GM21786 (cell line): ENCODE measurements around the gene ADRM1.
A peak's percentile ranks its signal among the peaks of the same experiment; 100 is the strongest.

ENCODE experiments used
- ATAC-seq: cut with Tn5 transposase; IDR thresholded peaks from one replicate; pipeline ENCODE4 v1.9.1; 2021; ENCODE audit not compliant: unreplicated experiment

Gene ADRM1

DNA sequence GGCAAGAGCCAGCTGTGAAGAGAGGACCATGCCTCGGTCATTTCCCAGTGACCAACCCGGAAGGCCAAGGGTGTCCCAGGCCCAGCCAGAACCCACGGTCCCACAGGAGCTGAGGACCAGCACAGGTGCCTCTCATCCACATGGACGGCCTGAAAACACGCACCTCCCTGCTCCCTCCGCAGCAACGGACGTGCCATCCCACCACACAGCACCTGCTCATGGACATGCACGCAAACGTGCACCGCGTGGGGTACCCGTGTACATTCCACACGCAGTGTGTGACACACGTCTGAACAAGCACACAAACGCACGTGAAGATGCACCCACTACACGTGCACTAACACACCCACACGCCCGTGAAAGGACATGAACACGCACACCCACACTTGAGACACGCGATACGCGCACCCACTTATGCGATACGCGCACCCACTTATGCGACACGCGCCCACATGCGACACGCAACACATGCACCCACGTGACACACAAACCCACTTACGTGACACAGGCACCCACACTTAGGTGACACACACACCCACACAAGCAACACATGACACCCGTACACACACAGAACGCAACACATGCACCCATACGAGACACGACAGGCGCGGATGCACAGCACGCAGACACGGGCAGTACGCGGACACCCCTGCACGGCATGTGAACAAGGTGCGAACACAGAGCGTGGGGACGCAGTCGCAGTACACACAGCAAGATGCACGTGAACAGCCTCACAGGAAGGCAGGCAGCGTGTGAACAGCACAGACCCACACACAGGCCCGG, 34.2 kb downstream of the ADRM1 start:
- ATAC-seq, result no peak

DNA sequence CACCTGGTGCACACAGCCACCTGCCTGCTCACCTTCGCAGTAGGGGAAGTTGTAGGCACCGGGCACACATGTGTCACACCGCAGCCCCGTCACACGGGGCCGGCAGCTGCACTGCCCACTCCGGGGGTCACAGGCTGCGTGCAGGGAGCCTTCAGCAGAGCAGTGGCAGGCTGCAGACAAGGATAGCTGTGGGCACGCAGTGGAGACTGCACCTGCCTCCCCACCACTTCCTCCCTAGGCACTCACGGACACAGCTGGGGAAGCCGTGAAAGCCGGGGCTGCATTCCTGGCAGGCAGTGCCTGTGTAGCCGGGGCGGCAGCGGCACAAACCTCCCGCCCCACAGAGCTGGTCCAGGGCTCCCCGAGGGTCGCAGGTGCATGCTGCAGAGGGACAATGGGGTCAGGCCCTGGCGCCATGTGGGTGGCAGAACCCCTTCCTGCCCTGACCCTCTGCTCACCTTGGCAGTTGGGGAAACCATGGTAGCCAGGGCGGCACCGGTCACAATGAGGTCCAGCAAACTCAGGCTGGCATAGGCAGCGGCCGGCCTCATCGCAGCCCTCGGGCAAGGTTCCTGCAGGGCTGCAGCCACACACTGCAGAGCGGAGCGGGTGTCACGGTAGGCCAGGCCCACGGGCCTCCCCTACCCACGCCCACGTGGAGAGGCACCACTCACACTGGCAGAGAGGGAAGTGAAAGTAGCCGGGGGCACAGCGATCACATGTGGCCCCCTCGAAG, 34.9 kb downstream of the ADRM1 start:
- no peak for ATAC-seq

DNA sequence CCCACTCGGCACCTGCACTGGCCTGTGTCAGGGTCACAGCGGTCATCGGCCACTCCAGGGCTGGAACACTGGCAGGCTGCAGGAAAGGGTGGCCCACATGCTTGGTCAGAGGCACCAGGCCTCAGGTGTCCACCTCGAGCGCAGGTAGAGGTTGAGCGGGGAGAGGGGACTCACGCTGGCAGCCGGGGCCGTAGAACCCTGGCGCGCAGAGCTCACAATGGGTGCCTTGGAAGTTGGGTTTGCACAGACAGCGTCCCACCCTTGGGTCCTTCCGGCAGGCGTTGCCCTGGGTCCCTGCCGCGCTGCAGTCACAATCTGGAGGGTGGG, 35.5 kb downstream of the ADRM1 start:
- no peak for ATAC-seq

DNA sequence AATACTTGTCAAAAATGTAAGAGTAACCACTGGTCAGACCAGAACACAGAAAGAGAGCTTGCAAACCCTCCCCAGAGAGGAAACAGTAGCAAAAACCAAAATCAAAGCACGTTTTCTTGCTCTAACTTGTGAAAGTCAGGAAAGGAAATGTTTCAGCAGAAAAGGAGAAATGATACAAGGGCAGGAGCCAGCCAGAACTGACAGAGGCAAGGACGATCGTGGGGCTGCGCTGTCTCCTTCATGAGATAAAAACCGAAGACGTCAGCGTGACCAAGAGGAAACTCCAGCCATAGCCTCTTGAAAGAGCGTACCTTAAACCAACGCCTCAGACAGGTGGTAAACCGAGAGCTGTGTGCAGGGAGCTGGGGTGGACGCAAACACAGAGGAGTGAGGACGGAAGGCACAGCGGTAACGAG, 36.9 kb downstream of the ADRM1 start:
- ATAC-seq, result peak; percentile 70

DNA sequence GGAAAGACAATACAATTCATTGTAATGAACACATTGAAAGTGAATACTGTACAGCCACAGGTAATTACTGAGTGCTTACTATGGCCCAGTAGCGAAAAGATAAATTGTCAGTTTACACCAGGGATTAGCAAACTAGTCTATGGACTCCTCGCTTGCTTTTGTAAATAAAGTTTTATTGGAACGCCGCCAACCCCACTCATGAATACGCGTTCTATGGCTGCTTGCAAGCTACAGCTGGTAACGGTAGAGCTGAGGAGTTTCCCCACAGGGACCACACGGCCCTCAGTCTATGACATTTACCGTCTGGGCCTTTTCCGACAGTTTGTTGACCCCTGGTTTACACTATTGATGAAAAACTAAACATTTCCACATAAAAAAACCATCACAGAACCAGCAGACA, 40.1 kb downstream of the ADRM1 start:
- no peak for ATAC-seq

DNA sequence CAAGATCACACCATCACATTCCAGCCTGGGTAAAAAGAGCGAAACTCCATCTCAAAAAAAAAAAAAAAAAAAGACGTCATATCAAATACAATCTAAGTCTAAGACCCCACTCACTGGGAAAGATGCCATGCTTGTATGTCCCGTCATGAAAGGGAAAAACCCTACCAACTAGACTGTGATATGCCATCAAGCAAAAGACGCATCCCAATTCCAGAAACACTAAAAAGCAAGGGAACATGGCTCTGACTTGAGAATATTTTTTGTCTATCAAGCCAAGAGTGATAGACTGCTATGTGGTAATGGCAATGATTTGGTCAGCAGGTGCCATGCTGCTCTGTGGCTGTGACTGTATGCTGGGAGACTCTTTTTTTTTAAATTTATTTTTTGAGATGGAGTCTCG, 41.3 kb downstream of the ADRM1 start:
- ATAC-seq, result no peak

DNA sequence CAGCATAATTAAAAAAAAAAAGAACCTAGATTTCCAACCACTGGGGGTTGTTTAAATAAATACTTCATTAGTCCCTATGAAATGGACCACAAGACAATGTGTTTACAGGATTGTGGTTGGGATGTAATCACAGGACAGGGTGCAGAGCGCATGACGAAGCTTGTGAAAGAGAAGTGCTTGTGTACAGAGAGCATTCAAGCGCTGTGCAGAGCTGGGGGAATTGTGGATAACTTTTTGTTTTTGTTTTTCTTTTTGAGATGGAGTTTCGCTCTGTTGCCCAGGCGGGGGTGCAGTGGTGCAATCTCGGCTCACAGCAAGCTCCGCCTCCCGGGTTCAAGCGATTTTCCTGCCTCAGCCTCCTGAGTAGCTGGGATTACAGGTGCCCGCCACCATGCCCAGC, 42.0 kb downstream of the ADRM1 start:
- no peak for ATAC-seq

DNA sequence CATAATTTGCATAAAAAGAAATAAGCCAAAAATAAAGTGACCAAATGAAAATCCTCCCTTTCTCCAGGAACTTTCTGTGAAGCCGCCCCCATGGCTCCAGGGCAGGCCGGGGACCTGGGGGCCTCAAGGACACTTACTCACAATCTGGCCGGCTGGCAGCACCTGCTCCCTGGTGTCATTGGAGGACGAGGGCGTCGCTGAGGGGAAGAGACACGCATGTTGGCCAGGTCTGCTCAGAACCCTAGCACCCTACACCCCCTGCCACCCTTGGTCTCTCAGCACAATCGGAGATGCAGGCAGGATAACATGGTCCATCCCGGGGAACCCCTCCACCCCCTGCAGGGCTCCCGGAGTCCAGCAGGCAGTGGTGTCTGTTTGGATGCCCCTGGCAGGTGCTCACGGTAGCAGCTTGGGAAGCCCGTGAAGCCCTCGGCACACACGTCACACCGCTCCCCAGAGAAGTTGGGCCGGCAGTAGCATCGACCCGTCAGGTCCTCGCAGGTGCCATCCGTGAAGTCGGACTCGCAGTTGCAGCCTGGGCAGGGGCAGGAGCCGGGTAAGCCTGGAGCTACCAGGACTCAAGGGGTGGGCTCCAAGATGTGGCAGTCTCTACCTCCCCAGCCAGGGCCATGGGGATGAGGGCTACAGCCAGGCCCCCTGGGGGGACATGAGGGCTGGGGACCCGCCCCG, 43.0 kb downstream of the ADRM1 start:
- no peak for ATAC-seq

DNA sequence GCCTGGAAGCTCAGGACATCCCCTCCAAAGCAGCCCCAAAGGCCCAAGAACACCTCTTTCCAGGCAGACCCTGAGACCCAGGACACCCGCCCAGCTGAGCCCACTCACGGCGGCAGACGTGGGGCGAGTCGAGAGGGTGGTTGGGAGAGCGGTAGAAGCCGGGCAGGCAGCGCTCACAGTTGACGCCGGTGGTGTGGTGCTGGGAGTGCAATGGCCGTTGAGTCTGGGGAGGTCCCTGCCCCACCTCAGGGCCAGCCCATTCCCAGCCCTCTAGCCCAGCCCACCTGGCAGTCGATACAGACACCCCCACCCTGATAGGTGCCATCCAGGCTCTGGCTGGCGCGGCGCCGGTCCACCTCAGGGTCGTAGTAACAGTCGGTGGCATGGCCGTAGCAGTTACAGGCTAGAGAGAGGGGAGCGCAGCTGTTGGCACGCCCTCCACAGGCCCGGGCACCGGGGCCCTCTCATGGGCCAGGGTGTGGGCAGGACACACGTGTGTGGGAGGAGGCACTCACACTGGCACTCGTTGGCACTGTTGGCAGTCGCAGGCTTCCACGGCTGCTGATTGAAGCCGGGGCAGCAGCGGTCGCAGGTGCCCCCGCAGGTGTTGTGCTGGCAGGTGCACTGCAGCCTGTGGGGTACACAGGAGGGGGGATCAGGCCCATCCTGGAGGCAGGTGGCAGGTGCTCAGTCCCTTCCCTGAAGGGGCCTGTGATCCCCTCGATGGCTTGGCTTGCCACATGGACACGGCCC, 43.8 kb downstream of the ADRM1 start:
- no peak for ATAC-seq

DNA sequence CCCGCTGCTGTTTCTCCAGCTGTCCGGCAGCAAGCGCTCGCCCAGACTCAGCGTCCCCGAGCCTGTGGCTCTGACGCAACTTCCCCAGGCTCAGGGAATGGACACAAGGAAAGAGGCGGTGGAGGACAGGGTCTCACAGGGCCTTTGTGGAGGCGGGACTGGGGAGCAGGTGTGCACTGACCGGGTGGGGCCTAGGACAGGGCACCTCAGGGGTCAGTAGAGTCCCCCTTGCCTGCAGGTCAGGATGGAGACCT, 44.3 kb downstream of the ADRM1 start:
- no peak for ATAC-seq

DNA sequence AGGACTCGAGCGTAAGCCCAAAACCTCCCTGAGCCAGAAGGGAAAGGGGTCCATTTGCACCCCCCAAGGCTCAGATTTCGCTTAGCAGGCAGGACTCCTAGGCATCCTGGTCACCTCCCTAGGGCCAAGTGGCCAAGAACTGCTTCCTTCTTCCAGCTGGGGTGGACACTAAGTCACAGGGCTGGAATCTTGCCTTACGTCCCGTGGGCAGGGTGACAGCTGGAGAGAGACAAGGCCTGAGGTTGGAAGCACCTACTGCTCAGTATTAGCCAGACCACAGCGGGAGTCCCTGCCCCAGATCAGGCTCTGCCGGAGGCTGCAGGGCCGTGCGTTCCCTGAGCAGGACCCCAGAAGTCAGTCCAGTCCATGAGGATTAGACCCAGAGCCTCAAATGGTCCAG, 44.6 kb downstream of the ADRM1 start:
- ATAC-seq, result no peak

DNA sequence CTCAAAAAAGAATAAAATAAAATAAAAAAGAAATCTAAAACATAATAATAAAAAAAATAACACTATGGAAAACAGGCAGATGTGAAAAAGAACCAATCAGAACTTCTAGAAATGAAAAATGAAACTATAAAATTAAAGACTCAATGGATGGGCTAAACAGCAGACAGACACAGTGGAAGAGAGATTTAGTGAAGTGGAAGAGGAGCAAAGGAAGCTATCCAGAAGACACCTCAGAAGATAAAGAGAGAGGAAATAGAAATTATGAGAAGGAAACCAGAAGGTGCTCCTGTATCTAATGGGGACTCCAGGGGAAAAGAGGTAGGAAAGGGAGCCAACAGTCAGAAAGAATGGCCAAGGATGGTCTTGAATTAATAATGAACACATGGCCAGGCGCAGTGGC, 45.8 kb downstream of the ADRM1 start:
- ATAC-seq, result no peak

DNA sequence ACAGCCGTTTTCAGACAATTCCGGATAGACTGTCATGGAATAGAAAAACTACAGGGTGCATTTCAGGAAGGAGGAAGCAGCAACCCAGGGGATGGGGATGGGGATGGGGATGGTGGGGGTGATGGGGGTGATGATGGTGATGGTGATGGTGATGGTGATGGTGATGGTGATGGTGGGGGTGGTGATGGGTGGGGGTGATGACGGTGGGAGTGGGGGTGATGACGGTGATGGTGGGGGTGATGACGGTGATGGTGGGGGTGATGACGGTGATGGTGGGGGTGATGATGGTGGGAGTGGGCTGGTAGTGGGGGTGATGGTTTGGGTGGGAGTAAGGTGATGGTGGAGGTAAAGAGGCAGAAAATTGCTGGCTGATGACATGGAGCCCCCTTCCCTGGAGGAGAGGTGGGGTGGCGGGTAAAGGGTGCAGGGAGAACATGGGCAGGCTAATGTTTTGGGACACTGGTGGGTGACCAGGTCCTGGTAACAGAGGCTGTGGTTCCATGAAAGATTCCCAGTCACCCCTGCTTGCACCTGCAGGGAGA, 46.8 kb downstream of the ADRM1 start:
- no peak for ATAC-seq

DNA sequence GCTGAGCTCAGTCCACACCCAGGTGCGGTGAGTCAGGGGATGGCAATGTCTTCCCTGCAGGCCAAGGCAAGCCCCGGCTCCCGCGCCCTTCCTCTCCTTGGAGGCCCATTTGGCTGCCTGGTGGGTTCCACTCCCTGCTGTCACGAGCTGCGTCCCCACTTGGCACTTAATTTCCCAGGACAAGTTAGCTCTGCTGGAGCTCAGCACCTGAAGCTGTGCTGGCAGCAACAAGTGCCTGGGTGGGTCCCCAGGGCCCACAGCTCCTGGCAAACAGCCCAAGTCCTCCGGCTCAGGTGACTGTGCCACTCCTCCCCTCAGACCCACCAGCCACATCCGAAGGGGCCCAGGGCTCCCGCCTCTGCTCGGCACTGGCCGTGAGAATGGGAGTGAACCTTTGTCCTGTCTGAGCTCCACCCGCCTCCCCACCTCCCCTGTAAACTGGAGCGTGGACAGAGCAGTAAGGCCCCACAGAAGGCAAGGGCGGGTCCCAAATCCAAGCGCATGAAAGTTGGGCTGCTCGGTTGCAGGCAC, 47.4 kb downstream of the ADRM1 start:
- ATAC-seq, result no peak

DNA sequence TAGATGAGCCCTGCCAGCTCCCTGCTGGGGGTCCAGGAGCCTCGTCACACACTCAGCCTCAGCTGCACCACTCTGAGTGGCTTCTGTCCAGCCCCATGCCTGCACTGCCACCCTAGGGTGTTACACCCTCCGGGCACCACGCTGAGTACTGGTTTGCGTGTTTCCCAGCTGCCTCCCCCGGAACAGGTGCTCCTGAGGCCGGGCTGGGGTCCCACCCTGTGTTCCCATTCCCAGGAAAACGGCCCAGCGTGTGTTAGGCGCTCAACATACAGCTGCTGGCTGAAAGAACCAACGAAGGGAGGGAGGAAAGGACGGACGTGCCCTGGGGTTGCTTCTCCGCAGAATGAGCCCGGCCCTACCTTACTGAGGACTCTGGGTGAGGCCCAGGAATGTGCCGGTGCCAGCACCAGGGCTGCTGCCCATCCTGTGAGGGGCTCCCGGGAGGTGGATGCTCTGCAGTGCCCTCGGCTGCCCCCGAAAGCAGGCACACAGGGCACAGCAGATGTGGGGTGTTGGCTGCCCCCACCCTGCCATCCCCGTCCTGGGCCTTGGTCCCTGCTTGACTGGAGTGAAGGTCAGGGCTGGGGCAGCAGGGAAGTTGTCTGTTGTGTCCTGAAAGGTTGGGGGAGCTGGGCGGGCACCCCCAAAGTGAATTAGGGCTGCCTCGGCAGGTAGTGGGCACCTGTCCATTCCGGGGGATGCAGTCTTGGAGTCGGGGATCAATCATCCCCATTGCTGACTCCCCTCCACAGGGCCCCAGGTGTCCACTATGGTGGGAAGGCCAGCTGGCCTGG, 48.0 kb downstream of the ADRM1 start:
- no peak for ATAC-seq

DNA sequence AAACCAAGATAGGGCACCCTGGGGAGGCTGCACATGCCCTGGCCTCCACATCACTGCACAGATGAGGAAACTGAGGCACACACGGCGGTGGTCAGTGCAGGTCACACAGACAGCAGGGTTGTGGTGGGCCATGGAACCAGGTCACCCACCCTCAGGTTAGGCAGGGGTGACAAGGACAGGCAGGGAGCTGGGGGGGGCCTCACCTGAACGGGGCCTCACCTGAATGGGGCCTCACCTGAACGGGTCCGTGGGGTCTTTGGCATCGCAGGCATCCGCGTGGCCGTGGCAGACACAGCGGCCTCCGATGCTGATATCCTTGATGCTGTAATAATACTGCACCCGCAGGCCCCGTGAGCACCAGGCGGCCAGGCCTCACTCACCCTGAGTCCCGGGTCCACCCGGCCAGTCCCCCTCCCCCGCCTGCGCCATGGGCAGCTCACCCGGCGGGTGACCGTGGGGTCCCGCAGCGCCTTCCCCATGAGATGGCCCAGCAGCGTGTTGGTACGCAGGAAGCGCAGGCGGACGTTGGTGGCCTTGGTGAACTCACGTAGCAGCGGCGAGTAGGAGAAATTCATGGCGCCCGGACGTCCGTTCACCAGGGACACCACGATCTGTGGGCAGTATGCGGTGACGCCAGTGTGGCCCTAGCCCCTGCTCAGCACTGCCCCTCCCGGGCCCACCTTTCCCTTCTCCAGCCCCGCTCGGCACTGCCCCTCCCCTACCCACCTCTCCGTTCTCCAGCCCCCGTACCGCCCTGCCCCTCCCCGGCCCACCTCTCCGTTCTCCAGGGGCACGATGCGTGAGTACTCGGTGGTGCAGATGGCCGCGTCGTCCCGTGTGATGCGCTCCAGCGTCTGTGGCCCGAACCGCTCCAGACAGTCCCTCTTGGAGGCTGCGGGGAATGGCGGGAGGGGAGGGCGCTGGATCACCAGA, 48.9 kb downstream of the ADRM1 start:
- no peak for ATAC-seq

DNA sequence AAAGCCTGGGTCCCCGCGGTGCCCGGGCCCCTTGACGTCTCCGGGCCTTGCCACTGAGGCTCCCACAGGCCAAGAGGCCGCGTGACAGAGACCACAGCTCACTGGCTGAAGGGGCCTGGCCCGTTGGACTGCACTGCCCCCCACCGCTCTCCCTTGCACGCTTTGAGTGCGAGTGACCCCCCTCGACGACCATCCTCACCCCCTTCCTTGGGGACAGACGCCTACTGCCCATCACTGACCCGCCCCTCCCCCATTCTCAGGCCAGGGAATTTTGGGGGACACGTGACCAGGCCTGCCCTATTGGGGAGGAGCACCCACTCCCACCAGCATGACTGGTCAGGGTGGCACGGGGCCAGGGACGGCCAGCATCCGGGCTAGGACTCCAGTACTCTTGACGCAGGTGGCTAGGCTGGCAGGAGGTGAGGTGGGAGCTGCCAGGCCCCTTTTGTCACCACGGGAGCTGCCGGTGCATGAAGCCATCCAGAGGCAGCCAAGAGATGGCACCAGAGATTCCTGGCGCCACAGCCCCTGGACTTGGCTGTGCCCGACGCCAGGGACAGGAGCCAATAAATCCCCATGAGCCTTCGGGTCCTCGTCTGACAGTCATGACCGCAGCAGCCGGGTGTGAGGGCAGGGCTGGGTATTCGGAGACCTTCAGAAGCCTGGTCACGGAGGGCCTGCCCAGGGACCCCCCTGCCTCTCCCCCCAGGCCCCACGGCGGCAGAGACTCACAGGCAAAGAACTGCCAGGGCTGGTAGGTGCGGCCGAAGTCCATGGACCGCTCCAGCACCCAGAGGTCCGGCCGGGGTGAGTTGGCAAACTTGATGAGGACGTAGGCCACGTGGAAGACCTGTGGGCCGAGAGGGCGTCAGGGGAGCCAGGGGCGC, 49.8 kb downstream of the ADRM1 start:
- ATAC-seq, result no peak

DNA sequence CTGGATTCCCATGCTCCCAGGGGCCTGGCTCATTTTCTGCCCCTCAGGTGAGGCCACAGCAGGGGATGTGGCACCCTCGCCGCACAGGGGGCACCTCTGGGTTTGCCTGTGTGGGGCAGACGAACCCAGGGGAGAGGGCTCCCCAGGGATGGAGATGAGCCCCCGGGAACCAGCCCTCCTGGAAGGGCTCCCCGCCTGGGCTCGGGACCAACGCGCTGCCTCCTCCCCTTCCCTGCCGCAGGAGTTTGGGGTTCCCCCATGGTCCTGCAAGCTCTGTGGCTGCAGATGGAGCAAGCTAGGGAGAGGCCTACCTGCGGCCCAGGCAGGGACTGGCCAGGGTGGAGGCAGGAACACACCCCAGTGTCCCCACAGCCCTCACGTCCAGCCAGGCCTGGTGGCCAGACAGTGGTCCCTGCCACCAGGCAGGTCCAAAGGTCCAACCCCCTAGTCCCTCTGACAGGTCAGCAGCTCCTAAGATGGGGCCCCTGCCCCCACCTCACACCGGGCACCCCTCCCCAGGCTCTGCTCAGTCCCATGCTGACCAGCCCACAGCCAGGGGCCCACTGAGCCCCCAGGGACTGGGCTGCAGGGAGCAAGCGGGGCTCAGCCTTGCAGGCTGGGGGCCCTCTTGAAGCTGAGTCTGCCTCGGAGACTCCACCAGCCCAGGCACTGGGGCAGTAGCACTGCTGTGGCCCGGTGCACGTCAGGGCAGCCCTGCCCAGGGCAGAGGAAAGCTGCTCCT, 50.7 kb downstream of the ADRM1 start:
- no peak for ATAC-seq
